Measurements from ENCODE around the gene FAM107B. TPM values are rescaled to one million over a fixed set of nuclear protein-coding genes. Genes with fewer than 3 reads are reported as not detected.
"Not testable (repeated sequence)": the region's sequence is repeated elsewhere in the genome, so short reads cannot be mapped to it uniquely, and the experiment has no call there.

FAM107B gene
- total RNA-seq, 1 experiment from 2014 or later, result 41.3 TPM

- no peaks in the 10 kb centered on the region for H3K27me3 Mint-ChIP-seq (ENCODE audit: insufficient read depth, unreplicated experiment)
- H3K27ac Mint-ChIP-seq (ENCODE audit: low read depth, unreplicated experiment), result no peak overlapping the region
- H3K36me3 Mint-ChIP-seq (ENCODE audit: insufficient read depth, unreplicated experiment), result peaks cover 4% of the 10 kb centered on the region
- intact Hi-C loops (cut with micrococcal nuclease), result no loop called here
- POLR2A ChIA-PET, result interaction anchor here (0.7 to 1.4 kb wide), 3 partner anchors 11 to 35 kb away, joined by 4 to 5 read pairs (median 4); no protein-coding TSS in a partner anchor
- TF ChIP-seq CTCF (IDR thresholded peaks at IDR 0.05; ENCODE audit: unreplicated experiment), result no peak
- no peak overlapping the region for H3K4me3 Mint-ChIP-seq (ENCODE audit: unreplicated experiment)
- no peak for DNase-seq (ENCODE audit: unreplicated experiment)
- no TSS peak for BruUV-seq (replicated peaks)
- peaks cover 6% of the 10 kb centered on the region for H3K4me1 Mint-ChIP-seq (ENCODE audit: insufficient read depth, unreplicated experiment)
- H3K9me3 Mint-ChIP-seq (ENCODE audit: unreplicated experiment), result no peaks in the 10 kb centered on the region
- CTCF ChIA-PET, result interaction anchor here (0.5 to 0.7 kb wide), 2 partner anchors 38 to 456 kb away, joined by 3 to 4 read pairs; no protein-coding TSS in a partner anchor
These were observed 126.5 kb downstream of the FAM107B start for GRCh38 chr10:14648005-14648765.

GRCh38 chr10:14645239-14645960, 129.3 kb downstream of the FAM107B start:
- intact Hi-C loops (cut with micrococcal nuclease), result no loop called here
- DNase-seq (ENCODE audit: unreplicated experiment), result no peak
- no peak overlapping the region for H3K27ac Mint-ChIP-seq (ENCODE audit: low read depth, unreplicated experiment)
- H3K4me3 Mint-ChIP-seq (ENCODE audit: unreplicated experiment), result no peak overlapping the region
- CTCF ChIA-PET, result no interaction called here
- peaks cover 4% of the 10 kb centered on the region for H3K36me3 Mint-ChIP-seq (ENCODE audit: insufficient read depth, unreplicated experiment)
- H3K4me1 Mint-ChIP-seq (ENCODE audit: insufficient read depth, unreplicated experiment), result peaks cover 6% of the 10 kb centered on the region
- TF ChIP-seq CTCF (IDR thresholded peaks at IDR 0.05; ENCODE audit: unreplicated experiment), result no peak
- H3K27me3 Mint-ChIP-seq (ENCODE audit: insufficient read depth, unreplicated experiment), result no peaks in the 10 kb centered on the region
- H3K9me3 Mint-ChIP-seq (ENCODE audit: unreplicated experiment), result no peaks in the 10 kb centered on the region
- BruUV-seq (replicated peaks), result no TSS peak
- POLR2A ChIA-PET, result interaction anchor here (0.6 kb wide), 1 partner anchor 9 kb away, joined by 3 read pairs; no protein-coding TSS in a partner anchor

- Mint-ChIP-seq H3K36me3 (ENCODE audit: insufficient read depth, unreplicated experiment) (no peaks in the 10 kb centered on the region), H3K9me3 (ENCODE audit: unreplicated experiment) (no peaks in the 10 kb centered on the region), H3K4me3 (ENCODE audit: unreplicated experiment) (no peak overlapping the region), H3K27ac (ENCODE audit: low read depth, unreplicated experiment) (no peak overlapping the region), H3K27me3 (ENCODE audit: insufficient read depth, unreplicated experiment) (peaks cover 22% of the 10 kb centered on the region), H3K4me1 (ENCODE audit: insufficient read depth, unreplicated experiment) (no peaks in the 10 kb centered on the region)
- BruUV-seq (replicated peaks), result no TSS peak
- intact Hi-C loops (cut with micrococcal nuclease), result no loop called here
- no peak for TF ChIP-seq CTCF (IDR thresholded peaks at IDR 0.05; ENCODE audit: unreplicated experiment)
- ChIA-PET CTCF (interaction anchor here (0.5 kb wide), 1 partner anchor 1783 kb away, joined by 4 read pairs; no protein-coding TSS in a partner anchor), POLR2A (interaction anchor here (0.9 kb wide), 2 partner anchors 11 to 198 kb away, joined by 3 read pairs; partner anchors contain the start of genes CDNF, HSPA14 and MSANTD7)
- DNase-seq (ENCODE audit: unreplicated experiment), result no peak
These were observed 135.1 kb downstream of the FAM107B start for GRCh38 chr10:14639637-14640036.

GRCh38 chr10:14635043-14635710, 139.5 kb downstream of the FAM107B start:
- H3K27me3 Mint-ChIP-seq (ENCODE audit: insufficient read depth, unreplicated experiment), result peaks cover 21% of the 10 kb centered on the region
- CTCF ChIA-PET, result interaction anchor here (0.5 kb wide), 1 partner anchor 9 kb away, joined by 3 read pairs; no protein-coding TSS in a partner anchor
- no TSS peak for BruUV-seq (replicated peaks)
- H3K4me1 Mint-ChIP-seq (ENCODE audit: insufficient read depth, unreplicated experiment), result no peaks in the 10 kb centered on the region
- no peaks in the 10 kb centered on the region for H3K9me3 Mint-ChIP-seq (ENCODE audit: unreplicated experiment)
- H3K4me3 Mint-ChIP-seq (ENCODE audit: unreplicated experiment), result no peak overlapping the region
- no peak overlapping the region for H3K27ac Mint-ChIP-seq (ENCODE audit: low read depth, unreplicated experiment)
- POLR2A ChIA-PET, result no interaction called here
- intact Hi-C loops (cut with micrococcal nuclease), result no loop called here
- TF ChIP-seq CTCF (IDR thresholded peaks at IDR 0.05; ENCODE audit: unreplicated experiment), result no peak
- no peak for DNase-seq (ENCODE audit: unreplicated experiment)
- no peaks in the 10 kb centered on the region for H3K36me3 Mint-ChIP-seq (ENCODE audit: insufficient read depth, unreplicated experiment)

- BruUV-seq (replicated peaks); intact Hi-C loops (cut with micrococcal nuclease); H3K36me3 Mint-ChIP-seq (ENCODE audit: insufficient read depth, unreplicated experiment); H3K9me3 Mint-ChIP-seq (ENCODE audit: unreplicated experiment); DNase-seq (ENCODE audit: unreplicated experiment); H3K27ac Mint-ChIP-seq (ENCODE audit: low read depth, unreplicated experiment); H3K4me1 Mint-ChIP-seq (ENCODE audit: insufficient read depth, unreplicated experiment); H3K4me3 Mint-ChIP-seq (ENCODE audit: unreplicated experiment): not testable (repeated sequence)
- ChIA-PET POLR2A (interaction anchor here (0.6 kb wide), 1 partner anchor 23 kb away, joined by 3 read pairs; no protein-coding TSS in a partner anchor), CTCF (interaction anchor here (0.5 to 0.6 kb wide), 3 partner anchors 8 to 1015 kb away, joined by 3 read pairs; no protein-coding TSS in a partner anchor)
- peaks cover 15% of the 10 kb centered on the region for H3K27me3 Mint-ChIP-seq (ENCODE audit: insufficient read depth, unreplicated experiment)
These were observed 140.1 kb downstream of the FAM107B start for GRCh38 chr10:14634572-14634971.
